Astrocyte of the cerebellum (primary cell): ENCODE measurements around the gene USH1G.
"Not testable (repeated sequence)": the region's sequence is repeated elsewhere in the genome, so short reads cannot be mapped to it uniquely, and the experiment has no call there.

Source experiments
- DNase-seq: peaks from one replicate; pipeline ENCODE4 v3.0.0-alpha.2; 2011; ENCODE audit warnings: low read depth
- H3K4me3 ChIP-seq: 2 replicates; pipeline ENCODE4 v1.5.1; 2011; ENCODE audit warnings: mild to moderate bottlenecking, low read depth, low read length, moderate library complexity
- CTCF ChIP-seq: IDR thresholded peaks from 2 replicates; pipeline ENCODE4 v1.5.1; 2012; ENCODE audit warnings: low read length, low read depth, moderate library complexity, mild to moderate bottlenecking; ENCODE audit errors: missing control alignments
- in situ Hi-C: cut with HindIII; loops from 2 replicates; pipeline ENCODE4 v1.10.0; 2017; ENCODE audit warnings: low sequenced_read_pairs

The USH1G gene

DNA sequence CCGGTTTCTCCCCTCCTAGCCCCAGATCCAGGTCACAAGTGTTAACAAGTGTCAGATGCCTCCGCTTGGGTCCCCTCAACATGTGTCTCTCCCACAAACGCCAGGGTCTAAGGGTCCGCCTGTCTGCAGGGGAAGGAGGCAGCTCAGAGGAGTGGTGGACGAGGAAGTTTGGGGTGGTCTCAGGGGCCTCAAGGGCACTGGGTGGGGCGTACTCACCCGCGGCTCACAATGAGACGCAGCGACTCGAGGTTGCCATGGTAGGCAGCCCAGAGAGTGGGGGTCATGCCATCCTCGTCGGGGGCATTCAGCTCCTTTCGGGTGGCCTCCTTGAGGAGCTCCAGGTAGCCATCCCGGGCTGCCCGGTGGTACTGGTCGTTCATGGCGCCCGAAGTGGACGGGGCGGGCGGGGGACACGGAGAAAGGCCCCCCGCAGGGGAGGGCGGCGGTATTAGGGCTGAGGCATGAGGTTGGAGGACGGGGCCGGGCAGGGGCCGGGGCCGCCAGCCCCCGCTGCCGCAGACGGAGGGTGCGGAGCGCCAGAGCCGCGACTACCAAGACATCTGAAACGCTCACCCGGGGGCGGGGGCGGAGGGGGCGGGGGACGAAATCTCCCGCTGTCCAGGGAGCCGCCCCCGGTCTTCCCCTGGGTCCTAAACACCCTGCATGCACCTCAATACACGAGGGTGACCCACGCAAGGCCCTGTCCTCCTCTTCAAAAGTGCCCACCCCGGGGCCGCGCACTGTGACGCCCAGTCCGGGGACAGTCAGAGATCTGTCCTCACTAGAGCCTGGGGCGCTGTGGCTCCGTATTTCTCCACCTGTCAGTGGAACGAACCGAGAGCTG lies at the start of gene USH1G:
Gene USH1G, minus strand, starts transcription at position 562 of the 844 bp plus-strand sequence. Its CDS starts 182 bp downstream, at position 380.
- no peak for TF ChIP-seq CTCF
- in situ Hi-C loops, result no loop called here
- H3K4me3 ChIP-seq, result no peak within 1 kb of the TSS
- no peak for DNase-seq

DNA sequence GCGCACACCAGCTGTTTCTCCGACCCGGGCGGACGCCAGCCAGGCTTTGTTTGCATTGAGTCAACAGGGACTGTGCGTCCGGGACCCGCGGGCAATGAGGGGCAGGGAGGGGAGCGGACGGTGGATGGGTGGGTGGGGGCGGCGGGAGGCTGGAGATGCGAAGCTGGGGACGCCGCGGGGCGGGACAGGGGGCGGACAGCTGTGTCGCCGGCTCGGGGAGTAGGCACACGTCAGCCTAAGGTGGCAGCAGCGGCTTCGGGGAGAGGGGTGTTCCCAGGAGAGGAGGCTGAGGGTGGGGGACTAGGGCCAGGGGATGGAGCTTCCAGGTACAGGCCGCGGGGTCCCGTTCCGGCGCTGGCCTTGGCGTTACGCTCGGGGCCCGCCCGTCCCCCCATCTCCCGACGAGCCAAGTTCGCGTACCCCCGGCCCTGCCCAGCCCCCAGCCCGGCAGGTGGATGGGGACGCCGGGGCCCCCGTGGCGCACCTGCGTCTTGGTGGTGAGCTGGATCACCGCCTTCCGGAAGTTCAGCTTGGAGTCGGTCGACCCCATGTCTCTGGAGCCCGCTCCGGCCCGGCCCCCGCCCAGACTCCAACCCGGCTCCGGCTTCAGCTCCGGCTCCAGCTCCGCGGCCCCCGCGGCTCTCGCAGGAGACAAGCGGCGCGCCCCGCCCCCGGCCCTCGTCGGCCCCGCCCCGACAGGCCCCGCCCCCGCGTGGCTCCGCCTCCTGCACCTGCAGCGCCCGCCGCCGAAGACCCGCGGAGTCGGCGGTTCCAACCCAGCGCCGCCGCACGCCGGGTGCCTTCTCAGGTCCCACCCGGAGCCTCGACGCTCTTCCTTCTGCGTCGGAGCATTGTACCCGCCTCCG lies 49.3 kb upstream of the USH1G start, which contains the start of gene HID1:
Gene HID1, minus strand, starts transcription at position 653 of the 866 bp plus-strand sequence. Its CDS starts 103 bp downstream, at position 550.
- TF ChIP-seq CTCF, result no peak
- in situ Hi-C loops, result no loop called here
- H3K4me3 ChIP-seq, result peak within 1 kb of the TSS; percentile 39
- no peak for DNase-seq

DNA sequence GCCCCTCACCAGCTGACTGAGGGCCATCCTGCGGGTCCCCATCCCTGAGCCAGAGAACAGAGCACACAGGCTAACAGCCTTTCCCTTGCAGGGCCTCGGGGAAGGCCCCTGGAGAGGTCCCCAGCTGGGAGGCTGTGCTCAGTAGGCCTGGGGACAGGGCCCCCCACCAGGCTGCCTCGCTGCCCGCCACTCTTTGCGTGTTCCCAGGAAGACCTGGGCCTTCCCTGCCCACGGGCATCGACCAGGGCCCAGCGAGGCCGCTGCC lies 48.7 kb upstream of the USH1G start:
- TF ChIP-seq CTCF, result no peak
- no peak for DNase-seq
- in situ Hi-C loops, result no loop called here
- H3K4me3 ChIP-seq, result no peak overlapping the region

DNA sequence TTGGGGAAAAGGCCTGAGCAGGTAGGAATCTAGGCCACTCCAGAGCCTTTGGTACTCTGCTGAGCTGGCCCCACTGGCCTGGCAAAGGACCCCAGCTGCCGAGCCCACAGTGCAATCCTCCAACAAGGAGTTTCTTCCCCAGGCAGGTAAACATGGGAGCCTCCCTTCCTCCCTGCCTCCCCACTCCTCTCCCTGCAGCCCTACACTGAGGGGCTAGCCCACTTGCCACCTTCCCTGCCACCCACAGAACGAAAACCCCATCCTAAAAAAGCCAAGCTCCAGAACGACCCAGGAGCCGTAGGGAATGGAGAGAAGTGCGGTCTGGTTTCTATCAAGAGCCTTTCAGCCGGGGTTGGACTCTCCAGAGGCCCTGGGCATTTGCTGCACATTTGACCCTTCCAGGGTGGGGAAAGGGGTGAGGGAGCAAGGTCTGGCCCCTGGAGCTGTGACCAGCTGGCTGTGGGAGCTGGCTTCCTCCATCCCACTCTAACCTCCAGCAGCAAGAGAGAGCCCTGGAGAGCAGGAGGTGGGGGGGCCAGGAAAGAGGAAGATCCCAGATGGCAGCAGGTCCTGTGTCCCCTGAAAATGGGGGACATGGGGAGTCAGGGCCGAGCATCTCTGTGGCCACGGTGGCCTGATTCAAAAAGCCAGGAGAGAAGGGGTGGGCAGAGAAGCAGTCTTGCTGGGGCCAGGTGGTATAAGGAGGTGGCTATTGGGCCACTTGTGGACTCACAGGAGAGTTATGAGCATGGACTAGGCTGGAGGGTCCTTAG lies 48.2 kb upstream of the USH1G start:
- H3K4me3 ChIP-seq, result no peak overlapping the region
- TF ChIP-seq CTCF, result no peak
- in situ Hi-C loops, result no loop called here
- DNase-seq, result no peak

GRCh38 chr17:74970395-74970794 lies 47.3 kb upstream of the USH1G start:
- H3K4me3 ChIP-seq, result no peak overlapping the region
- no peak for TF ChIP-seq CTCF
- no peak for DNase-seq
- in situ Hi-C loops, result no loop called here

DNA sequence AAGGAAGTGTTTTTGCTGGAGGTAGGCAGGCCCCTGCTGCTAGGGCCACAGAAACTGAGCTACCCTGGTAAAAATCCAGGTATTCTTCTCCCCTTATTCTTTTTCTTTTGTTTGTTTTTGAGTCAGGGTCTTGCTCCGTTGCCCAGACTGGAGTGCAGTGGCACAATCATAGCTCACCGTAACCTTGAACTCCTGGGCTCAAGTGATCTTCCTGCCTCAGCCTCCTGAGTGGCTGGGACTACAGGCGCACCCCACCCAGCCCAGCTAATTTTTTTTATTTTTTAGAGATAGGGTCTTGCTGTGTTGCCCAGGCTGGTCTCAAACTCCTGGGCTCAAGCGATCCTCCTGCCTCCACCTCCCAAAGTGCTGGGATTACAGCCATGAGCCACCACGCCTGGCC lies 46.4 kb upstream of the USH1G start:
- in situ Hi-C loops, H3K4me3 ChIP-seq, DNase-seq: not testable (repeated sequence)
